Medulla oblongata (tissue), 1 donor: ENCODE results near the gene LTC4S.
A peak's percentile ranks its signal among the peaks of the same experiment; 100 is the strongest.
"Not testable (repeated sequence)": the region's sequence is repeated elsewhere in the genome, so short reads cannot be mapped to it uniquely, and the experiment has no call there.

Source experiments
- DNase-seq: peaks from one replicate; pipeline ENCODE4 v3.0.0-alpha.2; 2015; ENCODE audit errors: extremely low spot score

The LTC4S gene

DNA sequence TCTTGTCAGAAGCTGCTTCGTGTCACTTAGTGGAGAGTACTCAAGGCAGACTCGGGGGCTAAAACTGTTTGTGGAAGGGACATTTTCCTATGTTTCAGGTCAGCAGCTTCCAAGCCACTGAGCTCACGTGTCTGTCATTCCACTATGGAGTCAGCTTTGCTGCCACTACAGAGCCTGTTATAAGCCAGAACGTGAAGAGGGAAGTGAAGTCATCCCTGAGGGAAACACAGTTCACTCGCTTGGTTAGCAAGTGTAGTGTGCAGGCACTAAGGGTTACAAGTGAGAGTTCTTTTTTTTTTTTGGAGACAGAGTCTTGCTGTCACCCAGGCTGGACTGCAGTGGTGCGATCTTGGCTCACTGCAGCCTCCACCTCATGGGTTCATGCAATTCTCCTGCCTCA, 24.5 kb upstream of the LTC4S start:
- DNase-seq: no peak

DNA sequence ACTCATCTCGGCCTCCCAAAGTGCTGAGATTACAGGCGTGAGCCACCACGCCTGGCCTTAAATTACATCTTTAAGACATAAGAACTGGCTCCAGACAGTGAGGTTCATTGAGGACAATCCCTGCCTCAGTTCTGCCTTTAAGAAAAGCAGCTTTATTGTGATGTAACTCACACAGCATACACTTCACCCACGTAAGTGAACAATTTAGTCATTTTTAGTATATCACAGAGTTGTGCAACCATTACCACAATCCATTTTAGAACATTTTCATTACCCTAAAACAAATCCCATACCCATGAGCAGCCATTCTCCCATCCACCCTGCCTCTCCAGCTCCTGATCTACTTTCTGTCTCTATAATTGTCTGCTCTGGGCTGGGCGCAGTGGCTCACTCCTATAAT, 24.0 kb upstream of the LTC4S start:
- DNase-seq: no peak

DNA sequence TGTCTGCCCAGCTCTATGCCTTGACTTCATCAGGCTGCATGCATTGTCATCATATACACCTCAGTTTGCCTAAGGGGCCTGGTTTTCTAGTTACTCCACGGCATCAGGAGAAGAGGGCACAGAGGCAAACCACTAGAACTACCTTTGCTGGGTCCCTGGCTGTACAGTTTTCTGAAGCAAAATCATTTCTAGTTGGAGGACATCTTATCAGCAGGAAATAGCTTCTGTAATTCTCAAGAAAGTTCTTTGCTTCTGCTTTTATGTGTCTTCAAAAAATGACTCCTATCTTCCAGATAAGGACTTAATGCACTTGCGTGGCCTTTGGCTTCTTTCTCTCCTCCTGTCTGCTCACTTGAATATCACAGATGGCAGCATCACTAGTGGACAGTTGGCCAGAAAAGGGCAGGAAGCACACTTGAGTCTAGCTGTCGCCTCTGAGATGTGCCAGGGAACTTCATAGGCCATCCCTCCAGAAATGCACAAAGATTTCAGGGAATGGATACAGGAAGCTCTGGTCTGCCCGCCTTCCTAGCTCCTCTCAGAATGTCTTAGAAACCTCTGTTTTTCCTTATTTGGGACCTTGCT, 22.4 kb upstream of the LTC4S start:
- DNase-seq: no peak

- DNase-seq: no peak
Measured at GRCh38 chr5:179772351-179772750, 21.4 kb upstream of the LTC4S start.

DNA sequence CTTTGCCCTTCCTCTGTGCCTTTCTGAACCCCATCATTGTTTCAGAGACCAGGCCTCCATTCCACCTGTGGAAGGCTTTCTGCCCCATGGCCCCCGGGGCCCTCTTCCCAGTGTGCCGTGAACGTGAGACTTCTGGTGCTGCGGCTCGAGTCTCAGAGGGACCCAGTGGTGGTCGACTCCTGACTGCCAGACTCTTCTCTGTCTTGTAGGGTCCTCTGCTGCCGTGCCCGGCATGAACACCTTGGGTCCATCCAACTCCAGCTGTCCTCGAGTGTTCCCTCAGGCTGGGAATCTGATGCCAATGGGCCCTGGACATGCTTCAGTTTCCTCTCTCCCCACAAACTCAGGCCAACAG, 20.1 kb upstream of the LTC4S start:
- no peak for DNase-seq

DNA sequence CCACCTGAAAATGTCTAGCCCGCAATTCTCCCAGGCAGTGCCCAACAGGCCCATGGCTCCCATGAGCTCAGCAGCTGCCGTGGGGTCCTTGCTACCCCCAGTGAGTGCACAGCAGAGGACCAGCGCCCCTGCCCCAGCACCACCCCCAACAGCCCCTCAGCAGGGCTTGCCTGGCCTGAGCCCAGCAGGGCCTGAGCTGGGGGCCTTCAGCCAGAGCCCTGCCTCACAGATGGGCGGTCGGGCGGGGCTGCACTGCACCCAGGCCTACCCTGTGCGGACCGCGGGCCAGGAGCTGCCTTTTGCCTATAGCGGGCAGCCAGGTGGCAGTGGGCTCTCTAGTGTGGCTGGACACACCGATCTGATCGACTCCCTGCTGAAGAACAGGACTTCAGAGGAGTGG, 19.3 kb upstream of the LTC4S start:
- no peak for DNase-seq

- no peak for DNase-seq
Measured at GRCh38 chr5:179776411-179776938, 17.3 kb upstream of the LTC4S start.

- no peak for DNase-seq
Measured at GRCh38 chr5:179777456-179777855, 16.3 kb upstream of the LTC4S start.

DNA sequence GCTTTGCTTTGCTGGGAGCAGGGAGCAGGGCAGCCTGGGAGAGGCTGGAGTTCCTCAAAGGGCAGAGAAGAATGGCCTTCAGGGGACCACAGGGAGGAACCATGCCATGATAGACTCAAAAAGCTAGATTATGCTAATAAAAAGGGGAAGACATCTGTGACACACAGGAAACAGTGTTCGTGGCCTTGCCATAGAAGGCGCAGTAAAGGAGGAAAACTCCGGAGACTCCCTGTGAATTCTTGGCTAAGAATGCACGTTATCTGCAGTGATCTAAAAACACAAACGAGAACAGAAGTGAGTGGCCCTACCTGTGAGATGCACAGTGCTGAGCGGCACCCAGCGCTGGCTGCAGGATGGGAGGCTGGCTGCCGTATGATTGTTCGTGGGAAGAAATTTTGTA, 15.9 kb upstream of the LTC4S start:
- DNase-seq: no peak

- DNase-seq: no peak
Measured at GRCh38 chr5:179778591-179778990, 15.2 kb upstream of the LTC4S start.

GRCh38 chr5:179779826-179780225, 14.0 kb upstream of the LTC4S start:
- DNase-seq: no peak

- no peak for DNase-seq
Measured at GRCh38 chr5:179780362-179780761, 13.4 kb upstream of the LTC4S start.

DNA sequence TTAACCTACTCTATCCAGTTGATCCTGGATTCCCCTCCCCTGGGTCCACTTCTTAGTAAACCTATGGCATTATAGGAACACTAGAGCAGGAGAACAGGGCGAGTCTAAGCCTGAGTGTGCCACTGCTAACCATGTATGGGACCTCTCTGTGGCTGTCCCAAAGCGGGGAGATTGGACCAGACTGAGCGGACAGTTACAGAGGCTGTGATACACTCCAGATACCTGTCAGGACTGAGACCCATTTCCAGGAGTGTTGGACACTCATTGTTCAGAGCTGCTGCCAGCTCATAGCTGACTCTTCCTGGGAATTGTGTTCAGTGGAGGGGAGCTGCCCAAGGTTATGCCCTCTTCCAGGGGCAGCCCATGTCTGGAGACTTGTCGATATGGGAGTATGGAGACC, 11.9 kb upstream of the LTC4S start:
- DNase-seq: no peak

- no peak for DNase-seq
Measured at GRCh38 chr5:179783128-179783527, 10.7 kb upstream of the LTC4S start.

DNA sequence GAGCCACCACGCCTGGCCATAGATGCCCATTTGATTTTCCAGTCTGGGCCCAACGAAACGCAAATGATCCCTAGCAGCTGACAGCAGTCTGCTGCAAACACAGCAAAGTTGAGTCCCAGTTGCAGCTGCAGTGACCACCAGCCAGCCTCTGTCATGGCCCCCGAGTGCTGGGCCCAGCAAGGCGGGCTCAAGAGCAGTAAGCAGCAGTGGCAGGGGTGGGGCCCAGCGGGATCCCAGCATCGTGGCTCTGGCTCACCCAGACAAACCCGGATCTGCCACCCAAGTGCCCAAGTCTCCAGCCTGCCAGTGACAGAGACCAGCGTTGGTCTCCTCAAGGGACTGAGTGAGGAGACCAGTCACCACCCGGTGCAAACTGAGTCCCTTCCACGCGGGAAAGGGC, 6.9 kb upstream of the LTC4S start:
- DNase-seq: no peak

DNA sequence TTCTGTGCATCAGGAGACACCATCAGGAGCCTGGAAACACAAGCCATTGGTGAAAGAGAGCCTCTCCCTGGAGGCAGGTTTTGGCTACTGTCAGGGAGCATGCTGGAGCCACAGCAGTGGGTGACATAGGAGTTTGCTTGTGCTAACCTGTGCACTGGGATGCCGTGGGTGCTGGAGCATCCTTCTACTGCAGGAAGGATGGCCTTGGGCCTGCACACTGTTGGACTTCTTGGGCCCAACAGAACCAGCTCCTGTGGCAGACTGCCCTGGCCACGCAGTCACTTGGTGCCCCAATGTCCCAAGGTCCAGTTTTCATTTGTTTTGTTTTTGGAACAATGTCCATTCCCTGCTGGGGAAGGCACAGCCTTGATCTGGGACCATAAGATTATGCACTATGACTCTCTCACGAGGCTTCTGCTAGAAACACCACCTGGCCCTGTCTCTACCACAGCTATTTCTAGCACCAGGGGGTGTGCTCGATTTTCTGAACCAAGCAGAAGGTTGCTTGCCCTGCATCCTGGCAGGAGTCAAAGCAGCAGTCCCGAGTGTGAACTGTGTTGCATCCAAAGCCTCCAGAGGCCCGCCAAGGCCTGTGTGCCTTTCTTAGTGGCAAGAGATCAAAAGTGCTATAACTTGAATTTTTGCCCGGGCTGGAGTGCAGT, 5.5 kb upstream of the LTC4S start:
- DNase-seq: no peak

- DNase-seq: not testable (repeated sequence)
Measured at GRCh38 chr5:179789278-179789677, 4.5 kb upstream of the LTC4S start.

GRCh38 chr5:179791881-179792611, 1.7 kb upstream of the LTC4S start:
- DNase-seq: no peak

GRCh38 chr5:179792612-179793467, 946 bp upstream of the LTC4S start:
- peak; percentile 71 for DNase-seq

GRCh38 chr5:179794171-179794570, 385 bp downstream of the LTC4S start:
- DNase-seq: no peak

DNA sequence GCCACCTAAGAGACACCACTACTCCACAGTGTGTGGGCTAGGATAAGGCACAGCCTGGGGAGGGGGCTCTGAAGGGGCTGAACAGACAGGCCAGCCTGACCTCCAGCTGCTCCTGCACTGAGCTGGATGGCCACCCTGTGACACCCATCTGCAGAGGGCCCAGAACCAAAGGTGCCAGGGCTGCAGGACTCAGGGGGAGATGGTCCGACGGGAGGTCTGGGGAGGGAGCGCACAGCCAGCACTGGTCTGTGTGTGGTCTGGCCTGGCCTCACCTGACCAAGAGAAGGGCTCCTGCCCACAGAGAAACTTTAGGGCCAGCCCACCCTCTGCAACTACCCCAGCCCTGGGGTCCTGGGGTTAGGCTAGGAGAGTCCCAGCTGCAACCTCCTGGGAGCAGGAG, 789 bp downstream of the LTC4S start:
- DNase-seq: no peak
